Common myeloid progenitor, CD34-positive (primary cell): ENCODE measurements around the gene NELL1.

ENCODE experiments used
- CTCF ChIA-PET: fragments of 350-600 bp; sonication (Branson Sonifier 250); formaldehyde crosslinking; loops from one replicate; lab custom pipeline; 2021; ENCODE audit warnings: antibody characterized with exemption; lab: Charles Lee
- POLR2A ChIA-PET: fragments of 350-600 bp; sonication (Branson Sonifier 250); formaldehyde crosslinking; loops from one replicate; lab custom pipeline; 2021; ENCODE audit warnings: antibody characterized with exemption; lab: Charles Lee
- DNase-seq, 3 donors: peaks; one replicate each; pipeline versions ENCODE4 v3.0.0 to v3.0.0-alpha.2; 2013
- H3K27ac ChIP-seq, 2 experiments: 1 replicate in 1 of 2; 2 replicates in 1 of 2; pipeline ENCODE4 v1.7.0; 2013; ENCODE audit warnings: inconsistent platforms in 2 of 2, low read length in 2 of 2, mild to moderate bottlenecking in 2 of 2, low read depth in 1 of 2, moderate library complexity in 1 of 2; ENCODE audit not compliant: severe bottlenecking in 2 of 2, insufficient read depth in 1 of 2, poor library complexity in 1 of 2
- H3K27me3 ChIP-seq, 5 experiments: replicated peaks in 2 of 5; 1 replicate in 3 of 5; 2 replicates in 2 of 5; pipeline versions ENCODE4 v1.6.1 to v1.7.0; 2013; ENCODE audit warnings: low read length in 4 of 5, mild to moderate bottlenecking in 2 of 5, moderate library complexity in 2 of 5, inconsistent platforms in 1 of 5; ENCODE audit not compliant: insufficient read depth in 5 of 5, control insufficient read depth in 4 of 5
- H3K36me3 ChIP-seq, 4 experiments: 1 replicate in 2 of 4; 2 replicates in 2 of 4; pipeline versions ENCODE4 v1.6.1 to v1.7.0; 2013; ENCODE audit warnings: low read length in 3 of 4, control low read depth in 1 of 4, mild to moderate bottlenecking in 1 of 4; ENCODE audit not compliant: control insufficient read depth in 4 of 4, insufficient read depth in 4 of 4
- H3K4me1 ChIP-seq, 4 experiments: 1 replicate in 3 of 4; 2 replicates in 1 of 4; pipeline versions ENCODE4 v1.6.1 to v1.7.1; 2013; ENCODE audit warnings: low read length in 3 of 4, mild to moderate bottlenecking in 3 of 4, control low read depth in 1 of 4, inconsistent platforms in 1 of 4, moderate library complexity in 1 of 4; ENCODE audit not compliant: control insufficient read depth in 4 of 4, insufficient read depth in 4 of 4; ENCODE audit errors: control extremely low read depth in 1 of 4
- H3K4me3 ChIP-seq, 7 experiments: 1 replicate in 4 of 7; 2 replicates in 3 of 7; pipeline versions ENCODE4 v1.5.1 to v1.7.0; 2013; ENCODE audit warnings: mild to moderate bottlenecking in 7 of 7, low read length in 6 of 7, moderate library complexity in 6 of 7, inconsistent platforms in 2 of 7, low read depth in 2 of 7, control low read depth in 1 of 7; ENCODE audit not compliant: insufficient read depth in 4 of 7, control insufficient read depth in 1 of 7; ENCODE audit errors: extremely low read depth in 1 of 7
- H3K9me3 ChIP-seq, 5 experiments: 1 replicate in 4 of 5; 2 replicates in 1 of 5; pipeline versions ENCODE4 v1.6.1 to v1.7.1; 2013; ENCODE audit warnings: low read length in 4 of 5, mild to moderate bottlenecking in 2 of 5, inconsistent platforms in 1 of 5, low read depth in 1 of 5, moderate library complexity in 1 of 5; ENCODE audit not compliant: control insufficient read depth in 4 of 5, insufficient read depth in 2 of 5; ENCODE audit errors: control extremely low read depth in 1 of 5
- WGBS: methylation state at CpG from one replicate; pipeline ENCODE4 v1.1.5; 2013; ENCODE audit not compliant: insufficient coverage; 5-methylcytosine and 5-hydroxymethylcytosine counted together

NELL1 gene

DNA sequence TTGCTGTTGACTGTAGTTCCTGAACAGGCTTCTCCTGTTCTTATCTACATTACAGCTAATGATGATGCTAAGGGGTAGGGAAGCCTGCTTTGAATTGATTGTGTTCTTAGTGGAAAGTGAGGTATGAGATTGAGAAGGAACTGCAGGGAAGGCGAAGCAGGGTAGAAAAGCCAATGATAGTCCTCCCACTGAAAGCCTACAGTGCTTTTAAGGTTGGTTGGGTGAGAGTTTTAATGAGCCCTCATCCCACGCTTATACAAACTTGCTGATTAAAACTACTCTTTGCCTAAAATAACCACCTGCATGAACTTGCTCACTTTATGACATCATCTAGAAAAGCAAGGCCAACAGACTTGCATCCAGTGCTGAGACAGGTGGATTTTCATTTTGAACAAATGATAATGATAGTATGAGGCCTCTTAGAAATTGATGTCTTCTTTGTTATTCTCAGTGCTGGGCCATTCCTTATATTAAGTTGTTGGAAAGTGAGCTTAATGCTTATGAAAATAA is 891.1 kb downstream of the NELL1 start:
- ChIA-PET POLR2A (interaction anchor here (0.9 kb wide), 1 partner anchor 8 kb away, joined by 3 read pairs; no protein-coding TSS in a partner anchor), CTCF (no interaction called here)
- no peaks in the 10 kb centered on the region for H3K9me3 ChIP-seq
- no peak overlapping the region for H3K4me3 ChIP-seq
- H3K4me1 ChIP-seq = peaks cover 0 to 13% (median 7%) of the 10 kb centered on the region in 4 experiments
- WGBS = 100% methylated on average over 1 of the region's 2 CpGs
- H3K36me3 ChIP-seq = no peaks in the 10 kb centered on the region
- no peaks in the 10 kb centered on the region for H3K27me3 ChIP-seq
- no peak overlapping the region for H3K27ac ChIP-seq
- DNase-seq = no peak

DNA sequence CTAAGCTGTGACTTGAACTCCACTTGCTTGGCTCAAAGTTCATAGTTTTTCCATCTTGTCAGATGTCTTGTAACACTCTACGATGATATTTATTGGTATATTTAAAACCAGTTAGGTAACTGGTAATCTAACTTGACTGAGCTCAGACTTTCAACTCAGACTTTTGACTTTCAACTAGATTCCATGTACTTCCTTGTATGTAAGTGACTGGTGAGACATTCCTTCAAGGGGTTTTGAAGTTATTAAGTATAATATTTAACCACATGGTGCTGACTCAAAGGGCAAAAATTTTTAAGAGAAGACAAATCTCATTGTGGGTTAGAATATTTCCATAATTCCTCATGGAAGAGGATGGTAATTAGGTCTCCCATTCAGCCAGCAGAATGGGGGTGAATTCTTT is 892.2 kb downstream of the NELL1 start:
- Histone ChIP-seq H3K27ac (no peak overlapping the region), H3K4me1 (peaks cover 0 to 13% (median 7%) of the 10 kb centered on the region in 4 experiments), H3K36me3 (no peaks in the 10 kb centered on the region), H3K4me3 (no peak overlapping the region), H3K27me3 (no peaks in the 10 kb centered on the region), H3K9me3 (no peaks in the 10 kb centered on the region)
- DNase-seq = no peak
- 100% methylated on average over 1 of the region's 1 CpG for WGBS
- ChIA-PET CTCF (no interaction called here), POLR2A (interaction anchor here (0.9 kb wide), 1 partner anchor 7 kb away, joined by 3 read pairs; no protein-coding TSS in a partner anchor)

DNA sequence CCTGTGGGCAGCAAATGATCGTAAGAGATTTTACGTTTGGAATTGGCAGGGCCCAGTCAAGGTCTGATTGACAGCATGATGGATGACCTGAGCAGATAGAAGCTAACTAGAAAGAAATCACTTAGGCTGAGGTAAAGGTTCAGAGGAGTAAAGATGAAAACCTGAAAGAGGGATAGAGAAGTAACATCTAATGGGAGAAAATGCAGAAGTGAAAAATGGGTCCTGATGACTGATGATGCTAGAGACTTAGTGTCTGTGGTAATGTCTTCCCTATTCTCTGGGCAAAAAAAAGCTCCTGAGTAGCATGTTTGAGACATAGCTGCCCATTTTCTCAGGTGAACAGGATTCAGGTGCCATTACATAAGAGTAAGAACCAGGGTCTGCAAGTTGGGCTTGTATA is 894.7 kb downstream of the NELL1 start:
- peaks cover 0 to 13% (median 7%) of the 10 kb centered on the region in 4 experiments for H3K4me1 ChIP-seq
- CTCF ChIA-PET = interaction anchor here (0.6 to 1.6 kb wide), 2 partner anchors 18 to 19 kb away, joined by 3 to 4 read pairs; no protein-coding TSS in a partner anchor
- peak in 2 of 3 donors; percentile 18 to 32 for DNase-seq
- no peak overlapping the region for H3K4me3 ChIP-seq
- no peaks in the 10 kb centered on the region for H3K9me3 ChIP-seq
- no peaks in the 10 kb centered on the region for H3K27me3 ChIP-seq
- 50% methylated on average over 2 of the region's 2 CpGs for WGBS
- no peak overlapping the region for H3K27ac ChIP-seq
- POLR2A ChIA-PET = no interaction called here
- H3K36me3 ChIP-seq = no peaks in the 10 kb centered on the region

DNA sequence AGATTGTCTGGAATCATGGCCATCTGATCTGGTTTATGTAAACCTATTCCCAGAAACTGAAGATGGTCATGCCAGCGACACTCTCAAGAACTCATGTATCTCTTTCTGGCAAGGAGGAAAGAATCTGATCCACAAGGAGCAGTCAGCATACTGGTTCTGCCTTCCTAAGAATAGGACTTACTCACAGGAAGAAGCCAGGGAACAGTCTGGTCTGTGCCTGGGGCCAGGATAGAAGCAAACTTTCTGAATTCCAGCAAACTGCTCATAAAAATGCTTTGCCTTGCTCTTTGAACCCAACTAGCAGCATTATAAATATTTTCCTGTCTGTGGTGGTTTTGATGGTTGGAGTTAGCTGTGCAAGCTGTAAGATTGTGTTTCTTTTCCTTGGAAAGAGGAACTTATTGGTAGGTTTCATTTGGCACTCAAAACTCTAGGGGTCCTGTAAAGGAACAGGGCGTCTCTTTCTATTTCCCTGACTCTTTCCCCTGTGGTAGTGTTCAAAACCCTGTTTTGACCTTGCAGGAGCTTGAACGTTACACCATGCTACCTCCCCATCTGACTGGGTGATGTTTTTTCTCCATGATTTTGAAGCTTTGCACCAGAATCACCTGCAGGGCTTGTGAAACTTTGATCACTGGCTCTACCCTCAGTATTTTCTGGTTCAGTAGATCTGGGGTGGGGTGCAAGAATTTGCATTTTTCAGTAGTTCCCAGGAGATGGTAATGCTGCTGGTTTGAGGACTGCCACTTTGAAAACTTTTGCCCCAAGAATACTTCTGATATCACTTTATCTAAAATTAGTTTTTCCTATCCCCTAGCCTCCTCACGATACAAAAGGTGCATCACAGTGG is 895.7 kb downstream of the NELL1 start:
- Histone ChIP-seq H3K4me1 (peaks cover 0 to 13% (median 7%) of the 10 kb centered on the region in 4 experiments), H3K36me3 (no peaks in the 10 kb centered on the region), H3K27me3 (no peaks in the 10 kb centered on the region), H3K9me3 (no peaks in the 10 kb centered on the region), H3K4me3 (no peak overlapping the region), H3K27ac (no peak overlapping the region)
- POLR2A ChIA-PET = no interaction called here
- 30% methylated on average over 3 of the region's 4 CpGs for WGBS
- DNase-seq = peak in 2 of 3 donors; percentile 44 to 57
- CTCF ChIA-PET = interaction anchor here (1.6 kb wide), 1 partner anchor 19 kb away, joined by 3 read pairs; no protein-coding TSS in a partner anchor

DNA sequence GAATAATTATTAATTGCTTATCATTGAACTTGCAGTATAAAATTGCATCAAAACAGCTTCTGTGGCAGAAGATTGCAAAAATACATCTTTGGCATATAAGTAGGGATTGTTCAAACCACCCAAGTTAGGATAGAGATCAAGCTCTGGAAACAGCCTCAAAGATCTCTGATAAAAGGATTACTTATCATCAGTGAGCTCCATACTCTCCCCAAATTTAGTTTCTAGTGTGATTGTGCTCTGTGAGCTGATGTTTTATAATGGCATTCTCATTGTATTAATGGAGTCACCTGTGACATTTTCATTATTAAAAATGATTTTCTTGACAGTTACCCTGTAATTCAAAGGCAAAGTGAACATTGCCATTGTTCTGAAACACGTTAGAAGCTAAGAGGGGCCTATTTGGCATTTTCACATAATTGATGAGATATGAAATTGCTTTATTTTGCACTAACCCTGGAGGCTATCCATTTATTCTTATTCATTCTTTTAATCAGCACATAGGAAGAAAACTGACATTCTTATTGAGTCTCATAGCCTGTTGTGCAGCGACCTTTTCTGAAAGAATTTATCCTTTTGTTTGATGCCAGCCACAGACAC is 897.2 kb downstream of the NELL1 start:
- H3K4me1 ChIP-seq = peaks cover 0 to 13% (median 7%) of the 10 kb centered on the region in 4 experiments
- DNase-seq = no peak
- CTCF ChIA-PET = no interaction called here
- H3K27ac ChIP-seq = no peak overlapping the region
- H3K36me3 ChIP-seq = no peaks in the 10 kb centered on the region
- H3K4me3 ChIP-seq = no peak overlapping the region
- no peaks in the 10 kb centered on the region for H3K27me3 ChIP-seq
- WGBS = no CpG with 5 or more reads among the region's 2 CpGs
- H3K9me3 ChIP-seq = no peaks in the 10 kb centered on the region
- POLR2A ChIA-PET = no interaction called here

DNA sequence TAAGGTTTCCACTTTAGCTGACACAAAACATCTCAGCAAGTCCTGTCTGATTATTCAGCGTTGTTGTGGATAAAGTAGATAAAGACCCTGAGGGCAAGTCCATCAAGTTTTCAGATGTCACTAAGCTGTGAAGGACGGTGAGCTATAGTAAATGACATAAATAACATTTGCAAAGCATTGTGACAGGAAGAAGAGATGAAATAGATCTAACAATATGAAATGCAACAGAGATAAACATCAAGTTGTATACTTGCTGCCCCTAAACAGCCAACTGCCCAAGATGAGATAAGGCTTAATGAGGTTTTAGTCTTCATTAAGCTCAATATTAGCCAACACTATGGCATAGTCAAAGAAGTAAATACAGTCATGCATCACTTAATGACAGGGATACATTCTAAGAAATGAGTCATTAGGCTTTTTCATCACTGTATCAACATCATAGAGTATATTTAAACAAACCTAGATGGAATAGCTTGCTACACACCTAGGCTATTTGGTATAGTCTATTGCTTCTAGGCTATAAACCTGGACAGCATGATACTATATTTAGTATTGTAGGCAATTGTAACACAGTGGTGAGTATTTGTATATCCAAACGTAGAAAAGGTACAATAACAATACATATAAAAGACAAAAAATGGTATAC is 898.4 kb downstream of the NELL1 start:
- H3K9me3 ChIP-seq = no peaks in the 10 kb centered on the region
- no peak overlapping the region for H3K4me3 ChIP-seq
- H3K27ac ChIP-seq = no peak overlapping the region
- no peaks in the 10 kb centered on the region for H3K36me3 ChIP-seq
- no CpG with 5 or more reads among the region's 3 CpGs for WGBS
- H3K4me1 ChIP-seq = peaks cover 0 to 13% (median 7%) of the 10 kb centered on the region in 4 experiments
- H3K27me3 ChIP-seq = no peaks in the 10 kb centered on the region
- ChIA-PET CTCF (interaction anchor here (0.6 kb wide), 1 partner anchor 327 kb away, joined by 3 read pairs; no protein-coding TSS in a partner anchor), POLR2A (no interaction called here)
- no peak for DNase-seq
